HEK293 (cell line): ENCODE measurements around the gene OXSM.

Experiments
- CTCF ChIA-PET: fragments of 350-600 bp; formaldehyde crosslinking; extraction: SDS; loops from one replicate; lab custom pipeline; 2021; ENCODE audit warnings: antibody characterized with exemption; lab: Yijun Ruan, JAX
- POLR2A ChIA-PET: fragments of 300-600 bp; formaldehyde crosslinking; extraction: SDS; loops from one replicate; lab custom pipeline; 2020; ENCODE audit warnings: antibody characterized with exemption, inconsistent platforms; lab: Yijun Ruan, JAX
- H3K27ac ChIP-seq: fragments of 200-500 bp; sonication (Bioruptor generic); 2 replicates; pipeline ENCODE4 v1.5.1; 2014; ENCODE audit warnings: low read depth, low read length, control low read depth, inconsistent platforms; ENCODE audit errors: extremely low read depth
- H3K36me3 ChIP-seq, 2 experiments: fragments of 200-500 bp in 1 of 2; sonication (Bioruptor generic) in 1 of 2; 1 replicate in 1 of 2; 2 replicates in 1 of 2; pipeline ENCODE4 v1.5.1; 2014 to 2017; ENCODE audit warnings: inconsistent platforms in 2 of 2, low read length in 2 of 2; ENCODE audit not compliant: control insufficient read depth in 2 of 2, insufficient read depth in 1 of 2
- H3K4me1 ChIP-seq: fragments of 200-500 bp; sonication (Bioruptor generic); 2 replicates; pipeline ENCODE4 v1.5.1; 2014; ENCODE audit warnings: mild to moderate bottlenecking, low read length, inconsistent platforms; ENCODE audit not compliant: control insufficient read depth, insufficient read depth
- H3K4me3 ChIP-seq: 2 replicates; pipeline ENCODE4 v1.5.1; 2011; ENCODE audit warnings: low read depth, mild to moderate bottlenecking, control low read depth, low read length, moderate library complexity
- H3K9me3 ChIP-seq: fragments of 200-500 bp; sonication (Bioruptor generic); 2 replicates; pipeline ENCODE4 v1.5.1; 2014; ENCODE audit warnings: low read depth, low read length, inconsistent platforms; ENCODE audit not compliant: control insufficient read depth, insufficient read depth
- FEZF1 ChIP-seq: fragments of 450-650 bp; formaldehyde crosslinking; IDR thresholded peaks from 2 replicates; pipeline ENCODE4 v1.5.1; 2016; ENCODE audit warnings: missing biosample characterization, missing genetic modification characterization
- GLI2 ChIP-seq: fragments of 450-650 bp; formaldehyde crosslinking; IDR thresholded peaks from 2 replicates; pipeline ENCODE4; 2017; ENCODE audit warnings: missing biosample characterization, missing genetic modification characterization, low read depth, borderline replicate concordance
- KLF8 ChIP-seq: fragments of 450-650 bp; formaldehyde crosslinking; IDR thresholded peaks from 2 replicates; pipeline ENCODE4 v1.5.1; 2016; ENCODE audit warnings: missing biosample characterization, missing genetic modification characterization
- KLF9 ChIP-seq: fragments of 450-650 bp; formaldehyde crosslinking; IDR thresholded peaks from 2 replicates; pipeline ENCODE4 v1.5.1; 2016; ENCODE audit warnings: missing biosample characterization, missing genetic modification characterization, low read depth
- OVOL3 ChIP-seq: fragments of 450-650 bp; formaldehyde crosslinking; IDR thresholded peaks from 2 replicates; pipeline ENCODE4 v1.5.1; 2016; ENCODE audit warnings: missing biosample characterization, missing genetic modification characterization
- TCF7L2 ChIP-seq: IDR thresholded peaks from 2 replicates; pipeline ENCODE4 v1.6.1; 2011; ENCODE audit warnings: low read depth, mild to moderate bottlenecking, inconsistent platforms, low read length, moderate library complexity, borderline replicate concordance
- YY2 ChIP-seq: fragments of 450-650 bp; formaldehyde crosslinking; IDR thresholded peaks from 2 replicates; pipeline ENCODE4 v1.5.1; 2016; ENCODE audit warnings: missing biosample characterization, missing genetic modification characterization
- ZBTB1 ChIP-seq: fragments of 450-650 bp; formaldehyde crosslinking; IDR thresholded peaks from 2 replicates; pipeline ENCODE4 v1.5.1; 2016; ENCODE audit warnings: missing biosample characterization, missing genetic modification characterization
- ZBTB20 ChIP-seq: fragments of 450-650 bp; formaldehyde crosslinking; IDR thresholded peaks from 2 replicates; pipeline ENCODE4 v1.5.1; 2016; ENCODE audit warnings: missing biosample characterization, missing genetic modification characterization
- ZFP69B ChIP-seq: fragments of 450-650 bp; formaldehyde crosslinking; IDR thresholded peaks from 2 replicates; pipeline ENCODE4 v1.5.1; 2016; ENCODE audit warnings: missing biosample characterization, missing genetic modification characterization
- ZNF19 ChIP-seq: fragments of 450-650 bp; formaldehyde crosslinking; IDR thresholded peaks from 2 replicates; pipeline ENCODE4; 2016; ENCODE audit warnings: missing biosample characterization, missing genetic modification characterization, low read depth
- ZNF214 ChIP-seq: fragments of 450-650 bp; formaldehyde crosslinking; IDR thresholded peaks from 2 replicates; pipeline ENCODE4 v1.5.1; 2017; ENCODE audit warnings: missing biosample characterization, mild to moderate bottlenecking, missing genetic modification characterization, borderline replicate concordance
- ZNF239 ChIP-seq: fragments of 450-650 bp; formaldehyde crosslinking; IDR thresholded peaks from 2 replicates; pipeline ENCODE4 v1.5.1; 2016; ENCODE audit warnings: missing biosample characterization, missing genetic modification characterization
- ZNF274 ChIP-seq, 2 experiments: fragments of 200-500 bp in 1 of 2; fragments of 450-650 bp in 1 of 2; sonication (Bioruptor generic) in 1 of 2; formaldehyde crosslinking in 1 of 2; IDR thresholded peaks; 2 replicates each; pipeline versions ENCODE4 v1.5.1 to v1.6.1; 2014 to 2016; ENCODE audit warnings: borderline replicate concordance in 1 of 2, inconsistent platforms in 1 of 2, low read length in 1 of 2, missing biosample characterization in 1 of 2, missing genetic modification characterization in 1 of 2
- ZNF623 ChIP-seq: fragments of 450-650 bp; formaldehyde crosslinking; IDR thresholded peaks from 2 replicates; pipeline ENCODE4 v1.5.1; 2016; ENCODE audit warnings: missing biosample characterization, missing genetic modification characterization
- ZNF707 ChIP-seq: fragments of 450-650 bp; formaldehyde crosslinking; IDR thresholded peaks from 2 replicates; pipeline ENCODE4 v1.5.1; 2016; ENCODE audit warnings: missing biosample characterization, missing genetic modification characterization
- ZNF777 ChIP-seq: fragments of 450-650 bp; formaldehyde crosslinking; IDR thresholded peaks from 2 replicates; pipeline ENCODE4 v1.5.1; 2017; ENCODE audit warnings: missing biosample characterization, missing genetic modification characterization, borderline replicate concordance
- ZNF792 ChIP-seq: fragments of 450-650 bp; formaldehyde crosslinking; IDR thresholded peaks from 2 replicates; pipeline ENCODE4 v1.5.1; 2016; ENCODE audit warnings: missing biosample characterization, missing genetic modification characterization
- TF ChIP-seq, protein P1 (sequence below): fragments of 450-650 bp; formaldehyde crosslinking; IDR thresholded peaks from 2 replicates; pipeline ENCODE4 v1.5.1; 2016; ENCODE audit warnings: missing biosample characterization, missing genetic modification characterization, borderline replicate concordance
- TF ChIP-seq, protein P2 (sequence below): fragments of 450-650 bp; formaldehyde crosslinking; IDR thresholded peaks from 2 replicates; pipeline ENCODE4 v1.5.1; 2017; ENCODE audit warnings: missing biosample characterization, missing genetic modification characterization
- TF ChIP-seq, protein P3 (sequence below): fragments of 450-650 bp; formaldehyde crosslinking; IDR thresholded peaks from 2 replicates; pipeline ENCODE4 v1.5.1; 2016; ENCODE audit warnings: missing biosample characterization, missing genetic modification characterization
- TF ChIP-seq, protein P4 (sequence below): fragments of 450-650 bp; formaldehyde crosslinking; IDR thresholded peaks from 2 replicates; pipeline ENCODE4; 2016; ENCODE audit warnings: missing biosample characterization, missing genetic modification characterization
- TF ChIP-seq, protein P5 (sequence below): sonication (generic); formaldehyde crosslinking; IDR thresholded peaks from 2 replicates; pipeline ENCODE4 v1.8.1; 2022; ENCODE audit warnings: mild to moderate bottlenecking, moderate library complexity, missing genetic modification reagents
- TF ChIP-seq, protein P6 (sequence below): fragments of 450-650 bp; IDR thresholded peaks from 2 replicates; pipeline ENCODE4 v1.5.1; 2018; ENCODE audit warnings: missing biosample characterization, missing genetic modification characterization

OXSM gene

DNA sequence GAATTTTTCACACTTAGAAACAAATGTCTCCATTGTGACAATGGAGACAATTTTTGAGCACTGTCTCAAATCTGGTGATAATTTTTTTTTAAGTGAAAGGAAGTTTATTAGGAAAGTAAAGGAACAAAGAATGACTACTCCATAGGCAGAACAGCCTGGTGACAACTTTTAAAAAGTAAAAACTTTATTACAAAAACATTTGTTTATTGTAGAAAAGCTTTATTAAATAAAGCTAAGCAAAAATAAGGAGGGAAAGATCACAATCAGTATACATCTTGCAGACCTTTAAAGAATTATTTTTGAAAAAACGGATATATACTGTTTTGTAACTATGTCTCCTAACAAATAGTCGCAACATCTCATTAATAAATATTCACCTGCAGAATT lies 688 bp upstream of the OXSM start (continued):
- TF ChIP-seq ZNF274 (IDR thresholded peaks at IDR 0.05; ENCODE audit: low read length) (no peak), ZNF274 (tag by site-specific recombination; IDR thresholded peaks at IDR 0.05; ENCODE audit: borderline replicate concordance) (no peak), GLI2 (no peak)

DNA sequence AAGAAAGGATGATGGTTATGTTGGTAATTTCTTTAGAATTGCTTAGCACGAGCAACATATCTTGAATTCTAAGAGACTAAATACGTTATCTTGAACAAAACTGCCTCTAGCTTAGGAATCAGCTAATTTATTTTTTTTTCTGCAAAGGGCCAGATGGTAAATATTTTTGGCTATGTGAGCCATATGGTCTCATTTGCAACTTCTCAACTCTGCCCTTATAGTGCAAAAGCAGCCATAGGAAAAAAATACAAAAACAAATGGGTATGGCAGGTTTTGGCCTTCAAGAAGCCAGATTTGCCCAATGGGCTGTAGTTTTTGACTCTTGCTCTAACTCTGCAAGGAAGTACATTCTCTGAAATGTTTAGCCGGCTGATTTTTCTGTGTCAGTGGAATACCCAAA lies 11.9 kb downstream of the OXSM start:
- CTCF ChIA-PET = no interaction called here
- POLR2A ChIA-PET = no interaction called here
- H3K36me3 ChIP-seq = no peaks in the 10 kb centered on the region
- no peaks in the 10 kb centered on the region for H3K4me1 ChIP-seq
- no peak for TF ChIP-seq ZBTB20
- no peak for TF ChIP-seq ZNF239 (tag by site-specific recombination)
- TF ChIP-seq ZNF792 (tag by site-specific recombination) = no peak
- no peak for TF ChIP-seq ZBTB1
- TF ChIP-seq, protein P1, sequence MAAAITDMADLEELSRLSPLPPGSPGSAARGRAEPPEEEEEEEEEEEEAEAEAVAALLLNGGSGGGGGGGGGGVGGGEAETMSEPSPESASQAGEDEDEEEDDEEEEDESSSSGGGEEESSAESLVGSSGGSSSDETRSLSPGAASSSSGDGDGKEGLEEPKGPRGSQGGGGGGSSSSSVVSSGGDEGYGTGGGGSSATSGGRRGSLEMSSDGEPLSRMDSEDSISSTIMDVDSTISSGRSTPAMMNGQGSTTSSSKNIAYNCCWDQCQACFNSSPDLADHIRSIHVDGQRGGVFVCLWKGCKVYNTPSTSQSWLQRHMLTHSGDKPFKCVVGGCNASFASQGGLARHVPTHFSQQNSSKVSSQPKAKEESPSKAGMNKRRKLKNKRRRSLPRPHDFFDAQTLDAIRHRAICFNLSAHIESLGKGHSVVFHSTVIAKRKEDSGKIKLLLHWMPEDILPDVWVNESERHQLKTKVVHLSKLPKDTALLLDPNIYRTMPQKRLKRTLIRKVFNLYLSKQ (tag by site-specific recombination) = no peak
- no peak for TF ChIP-seq TCF7L2
- TF ChIP-seq, protein P2, sequence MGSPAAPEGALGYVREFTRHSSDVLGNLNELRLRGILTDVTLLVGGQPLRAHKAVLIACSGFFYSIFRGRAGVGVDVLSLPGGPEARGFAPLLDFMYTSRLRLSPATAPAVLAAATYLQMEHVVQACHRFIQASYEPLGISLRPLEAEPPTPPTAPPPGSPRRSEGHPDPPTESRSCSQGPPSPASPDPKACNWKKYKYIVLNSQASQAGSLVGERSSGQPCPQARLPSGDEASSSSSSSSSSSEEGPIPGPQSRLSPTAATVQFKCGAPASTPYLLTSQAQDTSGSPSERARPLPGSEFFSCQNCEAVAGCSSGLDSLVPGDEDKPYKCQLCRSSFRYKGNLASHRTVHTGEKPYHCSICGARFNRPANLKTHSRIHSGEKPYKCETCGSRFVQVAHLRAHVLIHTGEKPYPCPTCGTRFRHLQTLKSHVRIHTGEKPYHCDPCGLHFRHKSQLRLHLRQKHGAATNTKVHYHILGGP = no peak
- no peak for TF ChIP-seq ZNF623 (tag by site-specific recombination)
- no peak for TF ChIP-seq YY2
- no peak for TF ChIP-seq ZNF707 (tag by site-specific recombination)
- TF ChIP-seq, protein P3, sequence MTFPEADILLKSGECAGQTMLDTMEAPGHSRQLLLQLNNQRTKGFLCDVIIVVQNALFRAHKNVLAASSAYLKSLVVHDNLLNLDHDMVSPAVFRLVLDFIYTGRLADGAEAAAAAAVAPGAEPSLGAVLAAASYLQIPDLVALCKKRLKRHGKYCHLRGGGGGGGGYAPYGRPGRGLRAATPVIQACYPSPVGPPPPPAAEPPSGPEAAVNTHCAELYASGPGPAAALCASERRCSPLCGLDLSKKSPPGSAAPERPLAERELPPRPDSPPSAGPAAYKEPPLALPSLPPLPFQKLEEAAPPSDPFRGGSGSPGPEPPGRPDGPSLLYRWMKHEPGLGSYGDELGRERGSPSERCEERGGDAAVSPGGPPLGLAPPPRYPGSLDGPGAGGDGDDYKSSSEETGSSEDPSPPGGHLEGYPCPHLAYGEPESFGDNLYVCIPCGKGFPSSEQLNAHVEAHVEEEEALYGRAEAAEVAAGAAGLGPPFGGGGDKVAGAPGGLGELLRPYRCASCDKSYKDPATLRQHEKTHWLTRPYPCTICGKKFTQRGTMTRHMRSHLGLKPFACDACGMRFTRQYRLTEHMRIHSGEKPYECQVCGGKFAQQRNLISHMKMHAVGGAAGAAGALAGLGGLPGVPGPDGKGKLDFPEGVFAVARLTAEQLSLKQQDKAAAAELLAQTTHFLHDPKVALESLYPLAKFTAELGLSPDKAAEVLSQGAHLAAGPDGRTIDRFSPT (tag by site-specific recombination) = no peak
- TF ChIP-seq, protein P4, sequence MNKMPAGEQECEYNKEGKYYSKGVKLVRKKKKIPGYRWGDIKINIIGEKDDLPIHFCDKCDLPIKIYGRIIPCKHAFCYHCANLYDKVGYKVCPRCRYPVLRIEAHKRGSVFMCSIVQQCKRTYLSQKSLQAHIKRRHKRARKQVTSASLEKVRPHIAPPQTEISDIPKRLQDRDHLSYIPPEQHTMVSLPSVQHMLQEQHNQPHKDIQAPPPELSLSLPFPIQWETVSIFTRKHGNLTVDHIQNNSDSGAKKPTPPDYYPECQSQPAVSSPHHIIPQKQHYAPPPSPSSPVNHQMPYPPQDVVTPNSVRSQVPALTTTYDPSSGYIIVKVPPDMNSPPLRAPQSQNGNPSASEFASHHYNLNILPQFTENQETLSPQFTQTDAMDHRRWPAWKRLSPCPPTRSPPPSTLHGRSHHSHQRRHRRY (tag by site-specific recombination) = no peak
- TF ChIP-seq, protein P5, sequence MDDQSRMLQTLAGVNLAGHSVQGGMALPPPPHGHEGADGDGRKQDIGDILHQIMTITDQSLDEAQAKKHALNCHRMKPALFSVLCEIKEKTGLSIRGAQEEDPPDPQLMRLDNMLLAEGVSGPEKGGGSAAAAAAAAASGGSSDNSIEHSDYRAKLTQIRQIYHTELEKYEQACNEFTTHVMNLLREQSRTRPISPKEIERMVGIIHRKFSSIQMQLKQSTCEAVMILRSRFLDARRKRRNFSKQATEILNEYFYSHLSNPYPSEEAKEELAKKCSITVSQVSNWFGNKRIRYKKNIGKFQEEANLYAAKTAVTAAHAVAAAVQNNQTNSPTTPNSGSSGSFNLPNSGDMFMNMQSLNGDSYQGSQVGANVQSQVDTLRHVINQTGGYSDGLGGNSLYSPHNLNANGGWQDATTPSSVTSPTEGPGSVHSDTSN (CRISPR knock-in tag) = no peak
- no peak for TF ChIP-seq ZNF777 (tag by site-specific recombination)
- no peaks in the 10 kb centered on the region for H3K9me3 ChIP-seq
- H3K27ac ChIP-seq = no peak overlapping the region
- H3K4me3 ChIP-seq = no peak overlapping the region

DNA sequence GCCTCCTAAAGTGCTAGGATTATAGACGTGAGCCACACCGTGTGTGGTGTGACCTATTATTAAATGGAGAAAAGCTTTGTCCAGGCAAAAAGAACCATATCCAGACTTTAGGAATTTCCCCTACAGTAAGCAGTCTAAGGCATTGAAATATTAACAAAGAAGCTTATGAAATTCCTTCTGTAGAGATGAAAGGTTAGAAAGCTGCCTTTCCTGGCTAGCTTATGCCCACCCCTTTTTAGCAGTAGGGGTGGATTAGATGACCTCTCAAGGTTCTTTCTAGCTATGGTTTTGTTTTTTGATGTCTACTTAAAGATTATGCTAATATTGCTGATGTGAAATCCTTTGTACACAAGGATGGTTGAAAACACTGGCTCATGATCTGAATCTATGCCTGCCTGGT lies 13.9 kb downstream of the OXSM start:
- H3K4me3 ChIP-seq = no peak overlapping the region
- no peak overlapping the region for H3K27ac ChIP-seq
- ChIA-PET CTCF (interaction anchor here (0.6 to 1.4 kb wide), 3 partner anchors 14 to 330 kb away, joined by 3 to 5 read pairs (median 3); partner anchors contain the start of gene OXSM), POLR2A (no interaction called here)
- no peaks in the 10 kb centered on the region for H3K4me1 ChIP-seq
- no peaks in the 10 kb centered on the region for H3K9me3 ChIP-seq
- no peaks in the 10 kb centered on the region for H3K36me3 ChIP-seq
- TF ChIP-seq ZFP69B (no peak), FEZF1 (tag by site-specific recombination) (no peak), KLF9 (tag by site-specific recombination) (no peak), ZNF214 (tag by site-specific recombination) (no peak), KLF8 (no peak), OVOL3 (tag by site-specific recombination) (no peak), ZNF19 (tag by site-specific recombination) (no peak), ZNF623 (tag by site-specific recombination) (no peak)
- TF ChIP-seq, protein P6, sequence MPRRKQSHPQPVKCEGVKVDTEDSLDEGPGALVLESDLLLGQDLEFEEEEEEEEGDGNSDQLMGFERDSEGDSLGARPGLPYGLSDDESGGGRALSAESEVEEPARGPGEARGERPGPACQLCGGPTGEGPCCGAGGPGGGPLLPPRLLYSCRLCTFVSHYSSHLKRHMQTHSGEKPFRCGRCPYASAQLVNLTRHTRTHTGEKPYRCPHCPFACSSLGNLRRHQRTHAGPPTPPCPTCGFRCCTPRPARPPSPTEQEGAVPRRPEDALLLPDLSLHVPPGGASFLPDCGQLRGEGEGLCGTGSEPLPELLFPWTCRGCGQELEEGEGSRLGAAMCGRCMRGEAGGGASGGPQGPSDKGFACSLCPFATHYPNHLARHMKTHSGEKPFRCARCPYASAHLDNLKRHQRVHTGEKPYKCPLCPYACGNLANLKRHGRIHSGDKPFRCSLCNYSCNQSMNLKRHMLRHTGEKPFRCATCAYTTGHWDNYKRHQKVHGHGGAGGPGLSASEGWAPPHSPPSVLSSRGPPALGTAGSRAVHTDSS (tag by site-specific recombination) = no peak
